SW 1271 (cell line): ENCODE data around the gene SLC22A23.

Experiments used
- DNase-seq, 2 experiments: peaks; one replicate each; lab custom pipeline; 2025; lab: John Stamatoyannopoulos, UW

SLC22A23 gene

GRCh38 chr6:3285049-3285639 lies 171.7 kb downstream of the SLC22A23 start:
- DNase-seq = no peak

- DNase-seq = no peak
These were observed 172.4 kb downstream of the SLC22A23 start for GRCh38 chr6:3284436-3284876.

GRCh38 chr6:3283641-3284435 lies 173.0 kb downstream of the SLC22A23 start:
- DNase-seq = no peak

GRCh38 chr6:3283241-3283640 lies 173.6 kb downstream of the SLC22A23 start:
- DNase-seq = no peak

- no peak for DNase-seq
These were observed 174.2 kb downstream of the SLC22A23 start for GRCh38 chr6:3282476-3283236.

GRCh38 chr6:3281631-3282475 lies 175.0 kb downstream of the SLC22A23 start:
- DNase-seq = no peak

GRCh38 chr6:3280866-3281465 lies 175.9 kb downstream of the SLC22A23 start:
- DNase-seq = no peak

GRCh38 chr6:3280091-3280490 lies 176.8 kb downstream of the SLC22A23 start:
- no peak for DNase-seq

GRCh38 chr6:3278691-3279090 lies 178.2 kb downstream of the SLC22A23 start:
- no peak for DNase-seq

- DNase-seq = no peak
These were observed 178.9 kb downstream of the SLC22A23 start for GRCh38 chr6:3277851-3278416.

GRCh38 chr6:3277251-3277650 lies 179.6 kb downstream of the SLC22A23 start:
- DNase-seq = no peak

GRCh38 chr6:3276174-3277167 lies 180.4 kb downstream of the SLC22A23 start:
- no peak for DNase-seq

GRCh38 chr6:3273707-3274521 lies 182.9 kb downstream of the SLC22A23 start:
- DNase-seq = no peak

- DNase-seq = no peak
These were observed 183.8 kb downstream of the SLC22A23 start for GRCh38 chr6:3272911-3273547.

GRCh38 chr6:3271756-3272155 lies 185.1 kb downstream of the SLC22A23 start:
- DNase-seq = no peak

- DNase-seq = no peak
These were observed 186.6 kb downstream of the SLC22A23 start for GRCh38 chr6:3270258-3270657.

GRCh38 chr6:3269281-3269975 lies 187.4 kb downstream of the SLC22A23 start:
- no peak for DNase-seq

GRCh38 chr6:3268680-3269079 lies 188.2 kb downstream of the SLC22A23 start:
- no peak for DNase-seq
